HEK293 (cell line): Measurements from ENCODE around the gene PRIMA1.
A peak's percentile ranks its signal among the peaks of the same experiment; 100 is the strongest.

ENCODE experiments used
- CTCF ChIA-PET: fragments of 350-600 bp; formaldehyde crosslinking; extraction: SDS; loops from one replicate; lab custom pipeline; 2021; ENCODE audit warnings: antibody characterized with exemption; lab: Yijun Ruan, JAX
- POLR2A ChIA-PET: fragments of 300-600 bp; formaldehyde crosslinking; extraction: SDS; loops from one replicate; lab custom pipeline; 2020; ENCODE audit warnings: antibody characterized with exemption, inconsistent platforms; lab: Yijun Ruan, JAX
- H3K27ac ChIP-seq: fragments of 200-500 bp; sonication (Bioruptor generic); 2 replicates; pipeline ENCODE4 v1.5.1; 2014; ENCODE audit warnings: low read depth, low read length, control low read depth, inconsistent platforms; ENCODE audit errors: extremely low read depth
- H3K36me3 ChIP-seq, 2 experiments: fragments of 200-500 bp in 1 of 2; sonication (Bioruptor generic) in 1 of 2; 1 replicate in 1 of 2; 2 replicates in 1 of 2; pipeline ENCODE4 v1.5.1; 2014 to 2017; ENCODE audit warnings: inconsistent platforms in 2 of 2, low read length in 2 of 2; ENCODE audit not compliant: control insufficient read depth in 2 of 2, insufficient read depth in 1 of 2
- H3K4me1 ChIP-seq: fragments of 200-500 bp; sonication (Bioruptor generic); 2 replicates; pipeline ENCODE4 v1.5.1; 2014; ENCODE audit warnings: mild to moderate bottlenecking, low read length, inconsistent platforms; ENCODE audit not compliant: control insufficient read depth, insufficient read depth
- H3K4me3 ChIP-seq: 2 replicates; pipeline ENCODE4 v1.5.1; 2011; ENCODE audit warnings: low read depth, mild to moderate bottlenecking, control low read depth, low read length, moderate library complexity
- H3K9me3 ChIP-seq: fragments of 200-500 bp; sonication (Bioruptor generic); 2 replicates; pipeline ENCODE4 v1.5.1; 2014; ENCODE audit warnings: low read depth, low read length, inconsistent platforms; ENCODE audit not compliant: control insufficient read depth, insufficient read depth
- BCL11A ChIP-seq: fragments of 450-650 bp; formaldehyde crosslinking; IDR thresholded peaks from 2 replicates; pipeline ENCODE4 v1.5.1; 2016; ENCODE audit warnings: low read depth, missing biosample characterization, missing genetic modification characterization
- EGR2 ChIP-seq: fragments of 450-650 bp; formaldehyde crosslinking; IDR thresholded peaks from 2 replicates; pipeline ENCODE4 v1.5.1; 2016; ENCODE audit warnings: low read depth, missing biosample characterization, missing genetic modification characterization
- GLI2 ChIP-seq: fragments of 450-650 bp; formaldehyde crosslinking; IDR thresholded peaks from 2 replicates; pipeline ENCODE4; 2017; ENCODE audit warnings: missing biosample characterization, missing genetic modification characterization, low read depth, borderline replicate concordance
- HOXD13 ChIP-seq: sonication (generic); formaldehyde crosslinking; IDR thresholded peaks from 2 replicates; pipeline ENCODE4 v1.8.0; 2022; ENCODE audit warnings: missing genetic modification reagents, borderline replicate concordance
- MYNN ChIP-seq: fragments of 450-650 bp; formaldehyde crosslinking; IDR thresholded peaks from 2 replicates; pipeline ENCODE4 v1.5.1; 2016; ENCODE audit warnings: missing biosample characterization, missing genetic modification characterization, borderline replicate concordance
- MZF1 ChIP-seq: fragments of 450-650 bp; formaldehyde crosslinking; IDR thresholded peaks from 2 replicates; pipeline ENCODE4 v1.5.1; 2017; ENCODE audit warnings: missing biosample characterization, missing genetic modification characterization, borderline replicate concordance
- PRDM1 ChIP-seq: fragments of 450-650 bp; formaldehyde crosslinking; IDR thresholded peaks from 2 replicates; pipeline ENCODE4; 2016; ENCODE audit warnings: missing biosample characterization, missing genetic modification characterization
- RBAK ChIP-seq: fragments of 450-650 bp; formaldehyde crosslinking; IDR thresholded peaks from 2 replicates; pipeline ENCODE4 v1.5.1; 2016; ENCODE audit warnings: missing biosample characterization, missing genetic modification characterization
- YY1 ChIP-seq: fragments of 450-650 bp; formaldehyde crosslinking; IDR thresholded peaks from 2 replicates; pipeline ENCODE4 v1.5.1; 2018; ENCODE audit warnings: missing biosample characterization, missing genetic modification characterization
- ZBTB17 ChIP-seq: fragments of 450-650 bp; formaldehyde crosslinking; IDR thresholded peaks from 2 replicates; pipeline ENCODE4 v1.5.1; 2016; ENCODE audit warnings: missing biosample characterization, missing genetic modification characterization
- ZBTB8A ChIP-seq: fragments of 450-650 bp; formaldehyde crosslinking; IDR thresholded peaks from 2 replicates; pipeline ENCODE4 v1.5.1; 2016; ENCODE audit warnings: missing biosample characterization, missing genetic modification characterization
- ZIC2 ChIP-seq: fragments of 450-650 bp; formaldehyde crosslinking; IDR thresholded peaks from 2 replicates; pipeline ENCODE4 v1.5.1; 2016; ENCODE audit warnings: missing biosample characterization, missing genetic modification characterization
- ZNF16 ChIP-seq: fragments of 450-650 bp; formaldehyde crosslinking; IDR thresholded peaks from 2 replicates; pipeline ENCODE4 v1.5.1; 2016; ENCODE audit warnings: low read depth, missing biosample characterization, missing genetic modification characterization
- ZNF184 ChIP-seq: fragments of 450-650 bp; IDR thresholded peaks from 2 replicates; pipeline ENCODE4 v1.5.1; 2018; ENCODE audit warnings: missing biosample characterization, mild to moderate bottlenecking, missing genetic modification characterization
- ZNF211 ChIP-seq: fragments of 450-650 bp; formaldehyde crosslinking; IDR thresholded peaks from 2 replicates; pipeline ENCODE4 v1.5.1; 2016; ENCODE audit warnings: low read depth, missing biosample characterization, missing genetic modification characterization
- ZNF26 ChIP-seq: fragments of 450-650 bp; formaldehyde crosslinking; IDR thresholded peaks from 2 replicates; pipeline ENCODE4 v1.5.1; 2016; ENCODE audit warnings: missing biosample characterization, missing genetic modification characterization
- ZNF366 ChIP-seq: fragments of 450-650 bp; formaldehyde crosslinking; conservative IDR thresholded peaks from 2 replicates; pipeline ENCODE4 v1.5.1; 2016; ENCODE audit warnings: missing biosample characterization, missing genetic modification characterization
- ZNF37A ChIP-seq: fragments of 450-650 bp; IDR thresholded peaks from 2 replicates; pipeline ENCODE4 v1.5.1; 2018; ENCODE audit warnings: missing biosample characterization, missing genetic modification characterization
- ZNF473 ChIP-seq: fragments of 450-650 bp; formaldehyde crosslinking; IDR thresholded peaks from 2 replicates; pipeline ENCODE4 v1.5.1; 2017; ENCODE audit warnings: missing biosample characterization, missing genetic modification characterization
- ZNF521 ChIP-seq: fragments of 450-650 bp; formaldehyde crosslinking; IDR thresholded peaks from 2 replicates; pipeline ENCODE4 v1.5.1; 2017; ENCODE audit warnings: missing biosample characterization, mild to moderate bottlenecking, missing genetic modification characterization
- ZNF548 ChIP-seq: fragments of 450-650 bp; formaldehyde crosslinking; IDR thresholded peaks from 2 replicates; pipeline ENCODE4 v1.5.1; 2016; ENCODE audit warnings: missing biosample characterization, missing genetic modification characterization
- ZNF626 ChIP-seq: fragments of 450-650 bp; sonication (Bioruptor Pico); formaldehyde crosslinking; IDR thresholded peaks from 2 replicates; pipeline ENCODE4 v1.5.1; 2018; ENCODE audit warnings: missing biosample characterization, missing genetic modification characterization, inconsistent platforms
- ZNF629 ChIP-seq: fragments of 450-650 bp; formaldehyde crosslinking; IDR thresholded peaks from 2 replicates; pipeline ENCODE4 v1.5.1; 2017; ENCODE audit warnings: missing biosample characterization, missing genetic modification characterization
- ZNF664 ChIP-seq: fragments of 450-650 bp; formaldehyde crosslinking; IDR thresholded peaks from 2 replicates; pipeline ENCODE4 v1.5.1; 2016; ENCODE audit warnings: missing biosample characterization, missing genetic modification characterization
- ZNF768 ChIP-seq: fragments of 450-650 bp; formaldehyde crosslinking; IDR thresholded peaks from 2 replicates; pipeline ENCODE4 v1.5.1; 2018; ENCODE audit warnings: missing biosample characterization, mild to moderate bottlenecking, missing genetic modification characterization
- ZNF776 ChIP-seq: fragments of 450-650 bp; formaldehyde crosslinking; IDR thresholded peaks from 2 replicates; pipeline ENCODE4 v1.5.0; 2017; ENCODE audit warnings: missing biosample characterization, missing genetic modification characterization, borderline replicate concordance
- ZNF777 ChIP-seq: fragments of 450-650 bp; formaldehyde crosslinking; IDR thresholded peaks from 2 replicates; pipeline ENCODE4 v1.5.1; 2017; ENCODE audit warnings: missing biosample characterization, missing genetic modification characterization, borderline replicate concordance
- ZNF785 ChIP-seq: fragments of 450-650 bp; formaldehyde crosslinking; IDR thresholded peaks from 2 replicates; pipeline ENCODE4 v1.5.1; 2016; ENCODE audit warnings: missing biosample characterization, missing genetic modification characterization
- ZSCAN4 ChIP-seq: fragments of 450-650 bp; formaldehyde crosslinking; IDR thresholded peaks from 2 replicates; pipeline ENCODE4 v1.5.1; 2017; ENCODE audit warnings: missing biosample characterization, missing genetic modification characterization
- TF ChIP-seq, protein P1 (sequence below): fragments of 450-650 bp; formaldehyde crosslinking; IDR thresholded peaks from 2 replicates; pipeline ENCODE4 v1.5.1; 2017; ENCODE audit warnings: missing biosample characterization, missing genetic modification characterization
- TF ChIP-seq, protein P2 (sequence below): fragments of 450-650 bp; formaldehyde crosslinking; IDR thresholded peaks from 2 replicates; pipeline ENCODE4 v1.5.1; 2016; ENCODE audit warnings: missing biosample characterization, missing genetic modification characterization
- TF ChIP-seq, protein P3 (sequence below): fragments of 450-650 bp; formaldehyde crosslinking; IDR thresholded peaks from 2 replicates; pipeline ENCODE4 v1.5.1; 2016; ENCODE audit warnings: missing biosample characterization, missing genetic modification characterization
- TF ChIP-seq, protein P4 (sequence below): sonication (generic); formaldehyde crosslinking; IDR thresholded peaks from 2 replicates; pipeline ENCODE4 v1.8.1; 2022; ENCODE audit warnings: mild to moderate bottlenecking, moderate library complexity, missing genetic modification reagents

PRIMA1 gene

DNA sequence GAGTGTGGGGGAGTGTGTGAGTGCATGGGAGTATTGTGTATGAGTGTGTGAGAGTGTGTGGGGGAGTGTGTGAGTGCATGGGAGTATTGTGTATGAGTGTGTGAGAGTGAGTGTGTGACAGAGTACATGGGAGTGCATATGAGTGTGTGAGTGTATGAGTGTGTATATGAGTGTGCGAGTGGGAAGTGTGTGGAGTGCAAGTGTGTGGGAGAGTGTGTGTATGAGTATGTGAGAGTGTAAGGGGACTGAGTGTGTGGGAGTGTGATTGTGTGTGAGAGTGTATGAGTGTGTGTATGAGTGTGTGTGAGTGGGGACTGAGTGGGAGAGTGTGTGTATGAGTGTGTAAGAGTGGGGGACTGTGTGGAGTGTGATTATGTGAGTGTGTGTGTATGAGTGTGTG, 40.7 kb downstream of the PRIMA1 start:
- Histone ChIP-seq H3K27ac (no peak overlapping the region), H3K4me1 (no peaks in the 10 kb centered on the region), H3K36me3 (no peaks in the 10 kb centered on the region), H3K4me3 (no peak overlapping the region), H3K9me3 (no peaks in the 10 kb centered on the region)
- ChIA-PET POLR2A (no interaction called here), CTCF (no interaction called here)
- TF ChIP-seq, protein P1, sequence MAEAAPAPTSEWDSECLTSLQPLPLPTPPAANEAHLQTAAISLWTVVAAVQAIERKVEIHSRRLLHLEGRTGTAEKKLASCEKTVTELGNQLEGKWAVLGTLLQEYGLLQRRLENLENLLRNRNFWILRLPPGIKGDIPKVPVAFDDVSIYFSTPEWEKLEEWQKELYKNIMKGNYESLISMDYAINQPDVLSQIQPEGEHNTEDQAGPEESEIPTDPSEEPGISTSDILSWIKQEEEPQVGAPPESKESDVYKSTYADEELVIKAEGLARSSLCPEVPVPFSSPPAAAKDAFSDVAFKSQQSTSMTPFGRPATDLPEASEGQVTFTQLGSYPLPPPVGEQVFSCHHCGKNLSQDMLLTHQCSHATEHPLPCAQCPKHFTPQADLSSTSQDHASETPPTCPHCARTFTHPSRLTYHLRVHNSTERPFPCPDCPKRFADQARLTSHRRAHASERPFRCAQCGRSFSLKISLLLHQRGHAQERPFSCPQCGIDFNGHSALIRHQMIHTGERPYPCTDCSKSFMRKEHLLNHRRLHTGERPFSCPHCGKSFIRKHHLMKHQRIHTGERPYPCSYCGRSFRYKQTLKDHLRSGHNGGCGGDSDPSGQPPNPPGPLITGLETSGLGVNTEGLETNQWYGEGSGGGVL (tag by site-specific recombination): no peak
- TF ChIP-seq ZNF768 (tag by site-specific recombination) (no peak), ZNF521 (tag by site-specific recombination) (no peak), ZNF777 (no peak), ZNF37A (tag by site-specific recombination) (no peak), HOXD13 (CRISPR knock-in tag) (no peak), PRDM1 (tag by site-specific recombination) (peak; percentile 62), ZNF548 (tag by site-specific recombination) (no peak), ZNF664 (tag by site-specific recombination) (no peak), ZNF776 (tag by site-specific recombination) (0 out of 2 replicates have a peak, but pooled peaks have one; percentile 73), ZNF26 (tag by site-specific recombination) (no peak), EGR2 (peak; percentile 93), ZNF626 (tag by site-specific recombination) (no peak), ZNF211 (no peak), MZF1 (tag by site-specific recombination) (no peak), RBAK (no peak), ZBTB17 (tag by site-specific recombination) (no peak), ZNF785 (tag by site-specific recombination) (no peak), ZNF366 (no peak), ZNF184 (tag by site-specific recombination) (no peak), MYNN (tag by site-specific recombination) (no peak), BCL11A (tag by site-specific recombination) (no peak), ZNF473 (tag by site-specific recombination) (0 out of 2 replicates have a peak, but pooled peaks have one; percentile 21), ZNF629 (tag by site-specific recombination) (no peak), ZNF16 (tag by site-specific recombination) (no peak), ZSCAN4 (tag by site-specific recombination) (0 out of 2 replicates have a peak, but pooled peaks have one; percentile 16), ZBTB8A (tag by site-specific recombination) (no peak), GLI2 (tag by site-specific recombination) (no peak), ZIC2 (tag by site-specific recombination) (no peak), YY1 (tag by site-specific recombination) (no peak)
- TF ChIP-seq, protein P2, sequence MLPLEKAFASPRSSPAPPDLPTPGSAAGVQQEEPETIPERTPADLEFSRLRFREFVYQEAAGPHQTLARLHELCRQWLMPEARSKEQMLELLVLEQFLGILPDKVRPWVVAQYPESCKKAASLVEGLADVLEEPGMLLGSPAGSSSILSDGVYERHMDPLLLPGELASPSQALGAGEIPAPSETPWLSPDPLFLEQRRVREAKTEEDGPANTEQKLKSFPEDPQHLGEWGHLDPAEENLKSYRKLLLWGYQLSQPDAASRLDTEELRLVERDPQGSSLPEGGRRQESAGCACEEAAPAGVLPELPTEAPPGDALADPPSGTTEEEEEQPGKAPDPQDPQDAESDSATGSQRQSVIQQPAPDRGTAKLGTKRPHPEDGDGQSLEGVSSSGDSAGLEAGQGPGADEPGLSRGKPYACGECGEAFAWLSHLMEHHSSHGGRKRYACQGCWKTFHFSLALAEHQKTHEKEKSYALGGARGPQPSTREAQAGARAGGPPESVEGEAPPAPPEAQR (tag by site-specific recombination): no peak
- TF ChIP-seq, protein P3, sequence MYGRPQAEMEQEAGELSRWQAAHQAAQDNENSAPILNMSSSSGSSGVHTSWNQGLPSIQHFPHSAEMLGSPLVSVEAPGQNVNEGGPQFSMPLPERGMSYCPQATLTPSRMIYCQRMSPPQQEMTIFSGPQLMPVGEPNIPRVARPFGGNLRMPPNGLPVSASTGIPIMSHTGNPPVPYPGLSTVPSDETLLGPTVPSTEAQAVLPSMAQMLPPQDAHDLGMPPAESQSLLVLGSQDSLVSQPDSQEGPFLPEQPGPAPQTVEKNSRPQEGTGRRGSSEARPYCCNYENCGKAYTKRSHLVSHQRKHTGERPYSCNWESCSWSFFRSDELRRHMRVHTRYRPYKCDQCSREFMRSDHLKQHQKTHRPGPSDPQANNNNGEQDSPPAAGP (tag by site-specific recombination): no peak
- TF ChIP-seq, protein P4, sequence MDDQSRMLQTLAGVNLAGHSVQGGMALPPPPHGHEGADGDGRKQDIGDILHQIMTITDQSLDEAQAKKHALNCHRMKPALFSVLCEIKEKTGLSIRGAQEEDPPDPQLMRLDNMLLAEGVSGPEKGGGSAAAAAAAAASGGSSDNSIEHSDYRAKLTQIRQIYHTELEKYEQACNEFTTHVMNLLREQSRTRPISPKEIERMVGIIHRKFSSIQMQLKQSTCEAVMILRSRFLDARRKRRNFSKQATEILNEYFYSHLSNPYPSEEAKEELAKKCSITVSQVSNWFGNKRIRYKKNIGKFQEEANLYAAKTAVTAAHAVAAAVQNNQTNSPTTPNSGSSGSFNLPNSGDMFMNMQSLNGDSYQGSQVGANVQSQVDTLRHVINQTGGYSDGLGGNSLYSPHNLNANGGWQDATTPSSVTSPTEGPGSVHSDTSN: no peak
